HCT116 (cell line): Measurements from ENCODE around the gene A3GALT2.

Experiments
- CTCF ChIP-seq, 3 experiments: fragments of 200-600 bp in 1 of 3; sonication (generic) in 1 of 3; IDR thresholded peaks in 2 of 3; conservative IDR thresholded peaks in 1 of 3; 2 replicates each; pipeline ENCODE4 v1.5.1; 2012 to 2017; ENCODE audit warnings: low read depth in 2 of 3, low read length in 2 of 3, antibody characterized with exemption in 1 of 3, borderline replicate concordance in 1 of 3, control low read depth in 1 of 3, mild to moderate bottlenecking in 1 of 3, mixed read lengths in 1 of 3, mixed run types in 1 of 3, moderate library complexity in 1 of 3; ENCODE audit not compliant: insufficient read depth in 1 of 3
- ELF1 ChIP-seq: IDR thresholded peaks from 2 replicates; pipeline ENCODE4 v1.6.1; 2012; ENCODE audit warnings: low read depth, borderline replicate concordance
- EZH2phosphoT487 ChIP-seq: fragments of 200-600 bp; IDR thresholded peaks from 2 replicates; pipeline ENCODE4 v1.6.1; 2018; ENCODE audit warnings: antibody characterized with exemption, borderline replicate concordance
- MAX ChIP-seq: IDR thresholded peaks from 2 replicates; pipeline ENCODE4 v1.6.1; 2012
- POLR2AphosphoS5 ChIP-seq: IDR thresholded peaks from 2 replicates; pipeline ENCODE4 v1.6.1; 2011; ENCODE audit warnings: mild to moderate bottlenecking, low read depth, low read length, moderate library complexity
- RAD21 ChIP-seq: IDR thresholded peaks from 2 replicates; pipeline ENCODE4 v1.6.1; 2012; ENCODE audit warnings: low read depth, mild to moderate bottlenecking
- REST ChIP-seq: IDR thresholded peaks from 2 replicates; pipeline ENCODE4 v1.6.1; 2012; ENCODE audit warnings: low read depth
- SIN3A ChIP-seq: IDR thresholded peaks from 2 replicates; pipeline ENCODE4 v1.6.1; 2012; ENCODE audit warnings: low read depth
- SP1 ChIP-seq: IDR thresholded peaks from 2 replicates; pipeline ENCODE4 v1.6.1; 2012; ENCODE audit warnings: low read depth

GRCh38 chr1:33328817-33329216 lies 7.9 kb upstream of the A3GALT2 start:
- TF ChIP-seq CTCF (IDR thresholded peaks at IDR 0.05 in 2 of 3, conservative IDR thresholded peaks at IDR 0.05 in 1 of 3; ENCODE audit: borderline replicate concordance in 1 of 3, insufficient read depth in 1 of 3, low read depth in 2 of 3, low read length in 2 of 3), result no peak
- TF ChIP-seq POLR2AphosphoS5, result no peak
- no peak for TF ChIP-seq EZH2phosphoT487
- no peak for TF ChIP-seq MAX
- no peak for TF ChIP-seq ELF1
- TF ChIP-seq REST, result no peak
- TF ChIP-seq SP1, result no peak
- no peak for TF ChIP-seq RAD21
- no peak for TF ChIP-seq SIN3A
